HG02973 (cell line): ENCODE measurements around the gene CAMKK2.
"Not testable (repeated sequence)": the region's sequence is repeated elsewhere in the genome, so short reads cannot be mapped to it uniquely, and the experiment has no call there.

ENCODE experiments used
- ATAC-seq: cut with Tn5 transposase; IDR thresholded peaks from one replicate; pipeline ENCODE4 v1.9.1; 2021; ENCODE audit warnings: moderate library complexity; ENCODE audit not compliant: unreplicated experiment

Gene CAMKK2

DNA sequence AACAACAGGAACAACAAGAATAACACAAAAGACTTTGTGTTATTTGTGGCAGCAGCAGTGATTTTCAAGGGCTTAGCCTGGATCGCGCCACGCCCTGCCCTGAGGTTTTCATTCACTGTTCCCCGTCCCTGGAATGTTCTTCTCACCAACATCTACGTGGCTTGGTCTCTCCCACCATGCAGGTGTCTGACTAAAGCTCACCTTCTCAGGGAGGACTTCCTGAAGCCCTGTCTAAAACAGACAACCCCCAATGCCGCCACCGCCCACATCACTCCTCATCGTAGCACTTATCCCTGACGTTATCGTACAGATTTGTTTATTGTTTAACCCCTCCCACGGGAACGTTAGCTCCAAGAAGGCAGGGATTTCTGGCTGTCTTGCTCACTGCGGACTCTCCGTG is 46.1 kb downstream of the CAMKK2 start:
- ATAC-seq = no peak

DNA sequence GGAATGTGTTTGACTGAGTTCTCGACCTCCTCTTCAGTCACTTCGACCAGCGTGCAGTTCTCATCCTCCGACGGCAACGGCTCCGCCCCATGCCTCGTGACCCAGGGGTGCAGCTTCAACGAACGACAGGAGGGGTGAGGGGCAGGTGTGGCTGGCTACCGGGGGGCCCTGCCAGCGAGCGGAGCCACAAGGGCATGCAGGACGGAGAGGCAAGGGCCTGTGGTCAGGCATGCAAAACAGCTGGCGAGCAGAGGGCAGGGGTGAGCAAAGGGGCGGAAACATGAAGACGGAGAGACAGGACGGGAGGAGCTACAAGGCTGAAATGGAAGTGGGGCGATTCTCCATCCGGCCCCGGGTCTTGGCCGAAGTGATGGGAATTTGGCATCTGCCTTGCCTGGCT is 47.9 kb downstream of the CAMKK2 start:
- peak; percentile 61 for ATAC-seq

DNA sequence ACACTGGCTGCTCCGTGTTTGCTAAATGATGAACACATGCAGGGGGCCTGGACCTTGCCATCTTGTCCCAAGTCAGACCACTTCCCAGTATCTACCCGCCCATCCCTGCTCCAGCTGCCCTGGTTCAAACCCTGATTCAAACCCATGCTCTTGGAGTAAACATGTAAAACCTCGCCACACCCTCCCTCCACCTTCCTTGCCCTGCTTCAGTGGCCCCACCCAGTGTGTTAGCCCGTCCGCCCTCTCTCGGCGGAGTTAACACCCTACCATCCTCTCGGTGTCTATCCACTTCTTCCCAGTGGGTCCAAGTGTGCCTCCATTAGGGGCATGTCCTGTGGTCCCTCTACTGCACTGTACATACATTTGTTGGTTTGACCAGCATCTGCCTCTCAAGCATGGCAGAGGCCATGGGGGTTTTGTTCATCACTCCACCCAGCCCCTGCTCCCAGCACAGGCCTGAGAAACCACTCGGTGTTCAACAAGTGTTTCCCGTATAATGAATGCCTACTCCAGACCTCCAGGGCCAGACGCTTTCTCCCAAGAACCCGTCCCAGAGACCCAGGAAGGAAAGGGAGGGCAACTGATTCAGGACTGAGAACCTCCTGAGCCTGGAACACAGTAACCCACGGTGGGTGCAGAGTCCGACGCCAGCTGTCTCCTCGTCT is 49.5 kb downstream of the CAMKK2 start:
- no peak for ATAC-seq

DNA sequence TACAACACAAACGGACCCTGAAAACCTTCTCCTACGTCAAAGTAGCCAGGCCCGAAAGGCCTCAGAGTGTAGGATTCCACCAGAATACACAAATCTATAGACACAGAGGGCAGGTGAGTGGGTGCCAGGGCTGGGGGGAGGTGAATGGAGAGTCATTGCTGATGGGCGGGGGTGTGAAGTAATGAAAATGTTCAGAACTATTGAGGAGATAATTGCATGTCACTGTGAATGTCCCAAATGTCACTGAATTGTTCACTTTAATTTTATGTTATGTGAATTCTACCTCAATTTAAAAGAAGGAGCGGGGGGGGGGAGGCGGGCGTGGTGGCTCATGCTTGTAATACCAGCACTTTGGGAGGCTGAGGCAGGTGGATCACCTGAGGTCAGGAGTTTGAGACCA is 50.6 kb downstream of the CAMKK2 start:
- ATAC-seq = no peak

DNA sequence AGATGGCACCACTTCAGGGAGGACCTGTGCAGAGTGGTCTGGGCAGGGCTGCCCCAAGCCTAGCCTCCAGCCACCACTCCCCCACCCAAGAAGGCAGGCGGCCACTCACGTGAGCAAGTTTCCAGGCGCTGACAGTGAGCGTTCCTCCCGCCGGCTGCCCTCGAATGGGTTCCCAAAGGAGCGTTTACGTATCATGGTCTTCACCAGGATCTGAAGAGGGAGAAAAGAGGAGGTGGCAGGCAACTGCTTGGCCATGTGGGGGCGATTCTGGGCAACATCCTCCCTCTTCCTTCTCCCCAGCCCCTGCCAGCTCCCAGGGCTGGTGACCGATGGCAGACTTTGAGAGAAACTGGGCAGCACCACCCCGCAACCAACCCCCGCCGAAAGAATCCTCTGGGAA is 51.5 kb downstream of the CAMKK2 start:
- ATAC-seq = no peak

DNA sequence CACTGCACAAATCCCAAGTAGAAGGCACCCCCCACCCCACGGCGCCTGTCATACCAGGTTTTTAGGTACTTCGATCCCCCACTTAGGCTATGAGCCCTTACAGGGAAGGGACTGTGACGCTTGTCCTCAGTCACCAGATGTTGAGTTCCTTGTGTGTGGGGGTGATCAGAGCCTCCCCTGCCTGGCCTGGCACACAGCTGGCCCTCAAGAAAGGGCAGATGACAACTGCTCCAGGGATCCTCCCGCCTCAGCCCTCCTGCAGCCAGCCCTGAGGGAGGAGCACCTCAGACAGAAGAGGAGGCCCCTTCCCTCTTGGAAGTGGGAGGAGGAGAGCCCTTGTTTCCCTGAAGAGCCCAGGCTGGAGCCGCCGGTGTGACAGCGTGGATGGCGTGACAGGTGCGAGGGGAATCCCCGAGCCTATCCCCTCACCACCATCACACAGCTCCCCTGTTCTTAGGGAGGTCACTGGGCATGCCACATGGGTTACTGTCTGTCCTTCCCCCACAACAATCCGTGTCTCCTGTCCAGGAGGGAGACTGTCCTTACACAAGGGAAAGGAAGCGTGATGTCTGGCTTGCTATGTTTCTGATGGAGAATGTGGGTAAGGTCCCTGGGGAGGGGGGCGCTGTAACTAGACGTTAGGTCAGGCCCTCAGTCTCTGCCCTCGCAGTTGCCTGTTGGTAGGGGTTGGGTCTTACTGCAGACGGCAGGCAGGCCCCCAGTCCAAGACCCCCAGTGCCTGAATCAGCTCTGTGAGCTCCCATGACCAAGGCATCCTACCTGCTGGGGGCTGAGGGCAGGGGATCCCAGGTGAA is 55.1 kb downstream of the CAMKK2 start:
- ATAC-seq = no peak

DNA sequence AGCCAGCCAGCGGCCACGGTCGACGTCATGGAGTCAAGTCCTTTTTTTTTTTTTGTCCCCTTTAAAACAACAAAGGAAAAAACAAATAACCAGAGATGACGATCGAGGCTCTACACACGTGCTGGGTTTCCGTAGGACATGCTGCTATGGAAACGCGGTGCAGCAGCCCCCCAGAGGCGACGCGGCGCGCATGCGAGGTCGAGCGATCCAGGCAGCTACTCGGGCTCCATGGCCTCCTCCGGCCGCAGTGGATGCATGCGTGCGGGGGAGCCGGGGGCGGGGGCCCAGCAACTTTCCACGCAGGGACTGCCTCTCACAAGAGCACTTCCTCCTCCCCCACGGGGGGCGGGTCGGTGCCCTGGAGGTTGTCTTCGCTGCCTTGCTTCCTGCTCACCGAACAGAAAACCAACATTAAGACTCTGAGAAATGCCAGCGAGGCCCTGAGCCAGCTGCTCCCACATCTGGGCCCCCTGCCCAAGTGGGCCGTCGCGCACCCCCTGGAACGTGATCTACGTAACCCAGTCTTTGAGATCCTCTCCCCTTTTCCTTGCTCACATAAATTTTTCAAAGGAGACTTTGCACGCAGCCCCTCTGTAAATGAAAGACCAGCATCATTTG is 55.9 kb downstream of the CAMKK2 start:
- no peak for ATAC-seq

DNA sequence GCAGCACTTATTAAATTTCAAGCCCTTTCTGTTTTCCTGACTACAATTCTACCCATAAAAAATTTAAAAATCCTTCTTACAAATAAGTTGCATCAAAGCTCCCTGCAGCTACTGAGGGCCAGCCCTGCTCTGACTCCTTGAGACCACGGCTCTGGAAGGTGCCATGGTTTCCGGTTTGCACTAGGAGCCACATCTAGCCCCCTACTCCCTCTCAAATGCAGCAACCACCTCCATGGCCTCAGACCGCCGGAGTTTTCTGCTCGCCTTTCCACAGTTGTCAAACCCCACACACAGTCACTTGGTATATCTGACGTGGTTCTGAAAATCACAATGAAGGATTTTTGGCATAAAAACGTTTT is 56.5 kb downstream of the CAMKK2 start:
- ATAC-seq = no peak

DNA sequence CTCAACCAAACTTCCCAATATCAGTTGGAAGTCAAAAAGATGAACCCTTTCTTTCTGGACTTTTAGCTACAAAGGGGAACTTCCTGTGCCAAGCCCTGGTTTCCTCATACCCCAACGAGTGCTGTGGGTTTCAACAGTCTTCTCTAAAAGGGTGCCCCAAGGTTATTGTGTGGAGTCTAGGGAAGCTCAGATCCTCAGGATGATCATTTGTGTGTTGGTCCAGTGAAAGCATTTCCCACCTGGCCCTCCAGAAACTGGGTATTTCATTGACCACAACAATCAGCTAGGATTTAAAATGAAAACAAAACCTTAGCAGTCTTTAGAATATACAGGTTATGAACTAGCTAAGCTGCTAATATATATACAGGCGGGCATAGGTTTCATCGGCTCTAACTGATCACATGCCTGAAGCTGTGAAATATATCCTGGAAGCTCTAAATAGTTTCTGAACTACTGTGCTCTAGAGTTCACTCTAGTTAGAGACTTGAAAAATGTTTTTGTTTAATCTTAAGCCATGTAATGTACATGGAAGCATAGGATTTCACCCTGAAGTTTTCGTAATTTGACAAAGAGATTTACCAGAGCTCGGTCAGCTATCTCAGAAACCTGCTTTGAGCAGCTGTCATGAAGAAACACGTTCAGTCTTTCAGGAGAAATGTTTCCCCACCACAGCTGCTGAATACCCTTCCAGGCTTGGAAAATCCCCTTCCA is 57.0 kb downstream of the CAMKK2 start:
- no peak for ATAC-seq

DNA sequence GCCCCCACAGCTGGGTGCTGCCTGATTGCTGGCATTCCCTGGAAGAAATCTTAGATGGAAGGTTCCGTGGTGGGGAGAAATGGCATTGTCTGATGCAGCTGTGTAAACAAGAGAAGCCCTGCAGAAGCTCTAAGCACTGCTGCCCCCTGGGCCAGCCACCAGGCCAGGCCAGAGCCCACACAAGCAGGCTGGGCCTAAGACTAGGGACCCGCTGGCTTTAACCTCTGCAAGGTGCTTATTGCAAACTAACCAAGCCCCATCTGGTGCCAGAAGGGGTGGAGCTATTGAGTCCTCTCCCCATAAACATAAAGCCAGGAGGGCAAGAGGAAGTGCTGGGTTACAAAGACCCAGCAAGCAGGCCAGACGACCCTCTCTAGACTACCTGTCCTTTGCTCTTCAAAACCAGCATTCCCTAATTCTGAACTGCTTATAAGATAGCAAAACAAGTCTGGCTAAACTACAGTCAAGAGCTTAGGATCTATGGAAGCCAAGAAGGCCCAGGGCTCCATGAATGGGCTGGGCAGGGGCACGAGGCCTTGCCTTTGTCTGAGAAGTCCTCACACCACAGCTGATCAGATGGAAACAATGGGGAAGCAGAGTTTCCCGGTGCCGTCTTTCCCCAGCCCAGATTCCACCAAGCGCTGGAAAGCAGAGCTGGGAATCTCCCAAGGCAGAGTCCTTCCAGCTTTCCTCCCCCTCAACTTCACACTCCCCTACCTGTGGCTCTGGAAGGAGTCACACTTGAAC is 57.7 kb downstream of the CAMKK2 start:
- no peak for ATAC-seq

DNA sequence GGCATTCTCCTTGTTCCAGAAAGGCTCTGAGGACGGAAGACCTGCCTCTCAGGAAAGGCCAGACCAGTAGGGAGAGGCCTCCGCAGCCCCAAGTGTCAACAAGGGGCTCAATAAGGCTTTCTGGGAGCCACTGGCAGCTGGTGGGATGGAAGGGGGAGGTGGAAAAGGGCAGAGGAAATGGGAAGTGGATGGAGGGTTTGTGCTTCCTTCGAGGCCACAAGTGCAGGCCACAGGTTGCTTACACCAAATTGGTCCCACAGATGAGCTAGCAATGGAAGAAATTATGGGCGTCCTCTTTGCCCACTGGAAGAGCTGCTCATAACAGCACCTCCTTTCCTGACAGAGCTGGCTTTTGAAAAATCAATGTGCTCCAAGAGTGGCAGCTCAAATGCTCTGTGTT is 58.4 kb downstream of the CAMKK2 start:
- no peak for ATAC-seq

DNA sequence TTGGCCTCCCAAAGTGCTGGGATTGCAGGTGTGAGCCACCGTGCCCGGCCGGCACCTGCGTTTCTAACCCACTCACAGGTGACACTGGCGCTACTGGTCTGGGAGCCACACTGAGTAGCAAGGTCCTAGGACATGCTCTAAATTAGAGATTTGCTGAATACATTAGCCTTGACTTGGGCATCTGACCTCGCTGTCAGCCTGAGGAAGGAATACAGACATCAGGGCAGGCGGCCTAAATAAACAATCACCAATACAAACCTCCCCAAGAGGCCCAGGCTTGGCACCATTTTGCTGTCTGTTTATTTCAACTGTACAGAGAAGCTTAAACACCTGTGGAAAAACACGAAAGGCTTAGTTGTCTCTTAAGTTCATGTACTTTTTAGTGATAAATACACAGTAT is 59.1 kb downstream of the CAMKK2 start:
- no peak for ATAC-seq

DNA sequence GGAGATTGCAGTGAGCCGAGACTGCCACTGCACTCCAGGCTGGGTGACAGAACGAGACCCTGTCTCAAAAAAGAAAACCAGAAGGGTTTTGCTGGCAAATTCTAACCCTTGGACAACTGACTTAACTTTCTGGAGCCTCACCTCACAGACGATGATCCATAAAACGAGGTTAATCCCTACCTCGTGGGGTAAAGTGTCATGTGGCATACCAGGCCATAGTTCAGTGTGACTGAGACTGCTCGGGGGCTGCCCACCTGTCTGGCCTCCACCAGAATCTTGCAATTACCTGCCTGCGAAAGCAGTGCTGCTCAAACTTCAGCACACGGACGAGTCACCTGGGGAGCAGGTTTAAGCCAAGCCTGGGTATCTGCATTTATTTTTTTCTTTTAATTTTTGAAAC is 59.7 kb downstream of the CAMKK2 start:
- no peak for ATAC-seq

DNA sequence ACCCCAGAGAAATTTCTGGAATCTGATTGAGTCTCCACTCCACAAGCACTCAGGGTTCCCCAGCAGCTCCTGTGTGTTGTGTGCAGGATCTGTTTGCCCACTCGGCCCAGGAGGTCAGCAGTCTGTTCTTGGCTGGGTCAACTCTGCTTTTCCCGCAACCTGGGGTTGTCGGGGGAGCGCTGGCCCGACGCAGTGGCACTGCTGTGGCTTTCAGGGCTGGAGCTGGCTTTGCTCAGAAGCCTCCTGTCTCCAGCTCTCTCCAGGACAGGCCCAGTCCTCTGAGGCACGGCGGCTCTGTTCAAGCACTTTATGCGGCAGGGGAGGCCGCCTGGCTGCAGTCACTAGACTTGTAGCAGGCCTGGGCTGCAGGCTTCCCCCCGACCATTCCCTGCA is 62.9 kb downstream of the CAMKK2 start:
- no peak for ATAC-seq

DNA sequence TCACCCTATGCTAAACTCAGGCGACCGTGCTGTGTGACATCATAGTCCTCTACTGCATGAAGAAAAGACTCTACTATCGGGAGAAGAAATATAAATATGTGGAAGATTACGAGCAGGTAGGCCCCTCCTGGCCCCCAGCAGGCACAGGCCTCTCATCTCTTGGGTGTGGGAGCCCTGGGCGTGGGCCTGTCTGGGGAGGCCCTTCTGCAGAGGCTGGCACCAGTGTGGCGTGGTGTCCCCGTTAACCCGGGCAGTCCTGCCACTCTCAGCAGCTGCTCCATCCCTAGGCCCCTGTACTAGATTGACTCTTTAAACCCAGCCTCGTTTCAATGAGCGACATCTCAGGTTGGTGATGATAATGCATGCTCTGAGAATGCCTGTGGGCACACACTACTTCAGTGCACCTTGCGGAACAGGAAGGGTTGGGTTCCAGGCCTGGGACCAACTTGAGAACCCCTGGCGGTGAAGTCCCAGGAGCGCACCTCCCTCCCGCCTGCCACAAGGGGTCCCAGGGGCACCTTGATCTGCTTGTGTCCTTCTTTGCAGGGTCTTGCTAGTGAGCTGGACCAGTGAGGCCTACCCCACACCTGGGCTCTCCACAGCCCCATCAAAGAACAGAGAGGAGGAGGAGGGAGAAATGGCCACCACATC is 63.4 kb downstream of the CAMKK2 start:
- ATAC-seq = no peak

DNA sequence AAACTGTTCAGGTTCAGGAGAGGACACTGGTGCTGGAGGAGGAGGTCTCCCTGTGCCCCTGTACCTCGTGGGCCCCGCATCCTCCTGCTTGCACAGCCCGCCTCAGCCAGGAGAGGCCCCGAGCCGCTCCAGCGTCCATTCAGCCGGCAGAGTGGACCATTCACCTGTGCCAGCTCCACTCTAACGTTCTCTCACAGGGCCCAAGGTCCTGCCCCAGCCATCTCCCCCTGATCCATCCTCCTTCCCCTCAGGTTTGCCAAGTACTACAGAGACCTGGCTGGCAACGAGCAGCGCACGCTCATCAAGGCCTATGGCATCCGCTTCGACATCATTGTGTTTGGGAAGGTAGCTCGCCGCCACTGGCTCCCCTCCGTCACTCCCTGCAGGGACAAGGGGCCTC is 64.3 kb downstream of the CAMKK2 start:
- ATAC-seq = no peak

DNA sequence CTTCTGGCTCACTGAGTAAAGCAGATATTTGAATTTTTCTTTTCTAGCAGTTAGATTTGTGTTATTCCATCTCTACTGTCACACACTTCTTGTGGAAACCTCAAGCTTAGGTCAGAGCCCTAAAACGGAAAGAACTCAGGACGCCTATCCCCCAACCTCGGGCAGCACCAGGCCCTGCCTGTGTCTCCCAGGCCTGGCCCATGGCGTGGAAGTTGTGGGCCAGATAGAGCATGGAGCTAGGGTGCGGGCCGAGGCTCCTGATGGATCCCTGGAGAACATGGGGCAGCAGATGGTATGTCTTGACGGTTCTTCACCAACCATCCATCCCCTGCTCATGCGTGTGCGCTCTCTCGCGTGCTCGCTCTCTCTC is 66.0 kb downstream of the CAMKK2 start:
- no peak for ATAC-seq

DNA sequence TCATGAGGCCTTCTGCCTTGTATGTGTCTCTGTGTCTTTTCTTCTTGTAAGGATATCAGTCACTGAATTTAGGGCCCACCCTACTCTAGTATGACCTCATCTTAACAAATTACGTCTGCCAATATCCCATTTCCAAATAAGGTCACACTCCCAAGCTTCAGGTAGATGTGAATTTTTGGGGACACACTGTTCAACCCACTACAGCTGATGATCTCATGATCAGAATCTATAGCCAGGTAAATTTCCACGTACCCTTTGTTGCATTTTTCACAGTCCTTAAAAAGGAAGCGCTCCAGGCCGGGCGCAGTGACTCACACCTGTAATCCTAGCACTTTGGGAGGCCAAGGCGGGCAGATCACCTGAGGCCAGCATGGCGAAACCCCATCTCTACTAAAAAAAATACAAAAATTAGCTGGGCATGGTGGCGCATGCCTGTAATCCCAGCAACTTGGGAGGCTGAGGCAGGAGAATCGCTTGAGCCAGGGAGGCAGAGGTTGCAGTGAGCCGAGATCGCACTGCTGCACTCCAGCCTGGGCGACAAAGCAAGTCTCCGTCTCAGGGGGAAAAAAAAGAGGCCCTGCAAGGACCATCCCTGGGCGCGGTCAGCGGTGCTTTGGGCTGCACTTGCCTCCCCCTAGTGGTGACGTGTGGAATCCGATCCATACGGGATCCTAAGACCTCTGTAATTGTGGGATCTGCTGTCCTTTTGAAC is 66.5 kb downstream of the CAMKK2 start:
- not testable (repeated sequence) for ATAC-seq

DNA sequence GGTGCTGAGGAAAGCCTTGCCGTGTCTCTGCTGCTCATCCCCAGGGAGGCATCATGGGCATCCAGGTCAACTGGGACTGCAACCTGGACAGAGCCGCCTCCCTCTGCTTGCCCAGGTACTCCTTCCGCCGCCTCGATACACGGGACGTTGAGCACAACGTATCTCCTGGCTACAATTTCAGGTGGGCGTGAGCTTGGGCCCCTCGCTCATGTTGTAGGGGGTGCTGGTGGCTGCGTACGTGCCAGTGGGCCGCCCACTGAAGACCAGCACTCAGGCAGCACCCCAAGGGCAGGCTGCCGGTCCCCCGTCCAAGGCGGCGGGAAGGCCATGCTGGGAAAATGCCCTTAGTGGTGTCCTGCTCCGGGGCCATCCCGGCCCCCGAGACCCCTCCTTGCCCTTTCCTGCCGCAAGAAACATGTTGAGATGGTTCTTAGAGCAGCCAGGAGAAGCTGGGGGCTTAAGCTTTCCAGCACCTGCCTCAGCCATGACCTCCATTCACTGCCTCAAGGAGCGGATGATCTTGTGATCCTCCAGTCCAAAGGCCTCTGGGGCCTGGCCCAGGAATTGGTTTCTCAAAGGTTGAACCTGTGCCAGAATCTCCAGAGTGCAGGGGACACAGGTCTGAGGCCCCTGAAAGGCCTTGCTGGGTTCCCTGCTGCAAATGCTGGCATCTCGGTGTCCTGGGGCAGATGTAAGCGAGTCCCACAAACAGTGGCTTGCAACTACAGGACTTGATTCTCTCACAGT is 67.4 kb downstream of the CAMKK2 start:
- no peak for ATAC-seq
